Esophagus muscularis mucosa (tissue), 4 donors: ENCODE measurements around the gene HTRA2. TPM values are rescaled to one million over a fixed set of nuclear protein-coding genes. Genes with fewer than 3 reads are reported as not detected.

Experiments used
- DNase-seq: peaks from one replicate; pipeline ENCODE4 v3.0.0-alpha.2; 2017; ENCODE audit errors: extremely low spot score
- H3K27ac ChIP-seq, 4 donors: fragments of 200-600 bp; sonication (generic); replicated peaks in 1 of 4; 1 replicate in 3 of 4; 2 replicates in 1 of 4; pipeline ENCODE4 v1.5.1; 2016 to 2019; ENCODE audit warnings: mild to moderate bottlenecking in 1 of 4
- H3K27me3 ChIP-seq, 4 donors: fragments of 200-600 bp; sonication (generic); one replicate each; pipeline versions ENCODE4 v1.5.1 to v1.6.0; 2016 to 2019
- H3K36me3 ChIP-seq, 4 donors: fragments of 200-600 bp; sonication (generic); one replicate each; pipeline ENCODE4 v1.5.1; 2016 to 2019
- H3K4me1 ChIP-seq, 4 donors: fragments of 200-600 bp; sonication (generic); one replicate each; pipeline ENCODE4 v1.5.1; 2016 to 2019
- H3K4me3 ChIP-seq, 4 donors: fragments of 200-600 bp; sonication (generic); 1 replicate in 2 of 4; 2 replicates in 2 of 4; pipeline ENCODE4 v1.5.1; 2016 to 2019; ENCODE audit warnings: mild to moderate bottlenecking in 4 of 4, moderate library complexity in 1 of 4
- H3K9me3 ChIP-seq, 4 donors: fragments of 200-600 bp; sonication (generic); 1 replicate in 3 of 4; 2 replicates in 1 of 4; pipeline ENCODE4 v1.5.1; 2016 to 2019
- EP300 ChIP-seq: sonication (generic); formaldehyde crosslinking; IDR thresholded peaks from one replicate; pipeline ENCODE4 v1.6.1; 2017; ENCODE audit warnings: antibody characterized with exemption
- POLR2A ChIP-seq: fragments of 450-650 bp; IDR thresholded peaks from one replicate; pipeline ENCODE4 v1.6.1; 2017; ENCODE audit warnings: antibody characterized with exemption, moderate library complexity, mild to moderate bottlenecking, low read depth
- POLR2AphosphoS5 ChIP-seq, 2 donors: sonication (generic); formaldehyde crosslinking; IDR thresholded peaks; one replicate each; pipeline ENCODE4 v1.6.1; 2017; ENCODE audit warnings: antibody characterized with exemption in 2 of 2
- WGBS: methylation state at CpG from one replicate; pipeline ENCODE4 v1.1.5; 2018; 5-methylcytosine and 5-hydroxymethylcytosine counted together
- intact Hi-C: fragments of 100-400 bp; cut with DNase I; formaldehyde crosslinking; loops from one replicate; pipeline ENCODE4 v1.15.1; 2023
- total RNA-seq, 4 donors: library from RNA; depleted of rRNA; stranded (reverse); fragments of >200 nt; gene quantifications; one replicate each; pipeline versions ENCODE4 v1.1.0 to v1.2.1, GENCODE V29; 2016
- TF ChIP-seq, protein P1 (sequence below), 3 experiments: fragments of 200-600 bp in 2 of 3; fragments of 450-650 bp in 1 of 3; sonication (generic) in 2 of 3; IDR thresholded peaks; one replicate each; pipeline ENCODE4 v1.5.1; 2017 to 2019; ENCODE audit warnings: antibody characterized with exemption in 3 of 3, mild to moderate bottlenecking in 2 of 3, moderate library complexity in 1 of 3

Gene HTRA2
- total RNA-seq, 4 donors from 2014 or later, result 29.7 to 37.9 (median 31.9) TPM

DNA sequence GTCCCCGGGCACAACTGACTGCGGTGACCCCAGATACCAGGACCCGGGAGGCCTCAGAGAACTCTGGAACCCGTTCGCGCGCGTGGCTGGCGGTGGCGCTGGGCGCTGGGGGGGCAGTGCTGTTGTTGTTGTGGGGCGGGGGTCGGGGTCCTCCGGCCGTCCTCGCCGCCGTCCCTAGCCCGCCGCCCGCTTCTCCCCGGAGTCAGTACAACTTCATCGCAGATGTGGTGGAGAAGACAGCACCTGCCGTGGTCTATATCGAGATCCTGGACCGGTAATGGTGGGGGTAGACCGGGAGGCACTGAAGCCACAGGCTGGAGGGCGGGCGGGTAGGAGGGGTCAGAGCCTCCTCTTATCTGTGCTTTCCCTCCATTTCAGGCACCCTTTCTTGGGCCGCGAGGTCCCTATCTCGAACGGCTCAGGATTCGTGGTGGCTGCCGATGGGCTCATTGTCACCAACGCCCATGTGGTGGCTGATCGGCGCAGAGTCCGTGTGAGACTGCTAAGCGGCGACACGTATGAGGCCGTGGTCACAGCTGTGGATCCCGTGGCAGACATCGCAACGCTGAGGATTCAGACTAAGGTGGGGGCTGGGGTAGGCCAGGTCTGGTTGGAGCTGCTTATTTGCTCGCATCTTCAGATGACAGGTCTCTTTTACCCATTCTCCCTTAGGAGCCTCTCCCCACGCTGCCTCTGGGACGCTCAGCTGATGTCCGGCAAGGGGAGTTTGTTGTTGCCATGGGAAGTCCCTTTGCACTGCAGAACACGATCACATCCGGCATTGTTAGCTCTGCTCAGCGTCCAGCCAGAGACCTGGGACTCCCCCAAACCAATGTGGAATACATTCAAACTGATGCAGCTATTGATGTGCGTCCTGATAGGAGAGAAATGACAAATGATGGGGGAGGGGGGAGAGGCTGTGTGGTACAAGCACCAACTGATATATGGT, 780 bp downstream of the HTRA2 start:
- intact Hi-C loops, result no loop called here
- Histone ChIP-seq H3K27ac (peak overlapping the region; percentile 83 to 89 (median 87)), H3K36me3 (peaks cover 30 to 52% (median 47%) of the 10 kb centered on the region in 4 donors), H3K4me3 (peak overlapping the region; percentile 62 to 92 (median 86)), H3K27me3 (no peaks in the 10 kb centered on the region), H3K4me1 (peaks cover 24 to 42% (median 33%) of the 10 kb centered on the region in 4 donors), H3K9me3 (no peaks in the 10 kb centered on the region)
- 4% methylated on average over 25 of the region's 54 CpGs for WGBS
- no peak for DNase-seq
- peak in 1 of 2 donors; percentile 27 for TF ChIP-seq POLR2AphosphoS5 (IDR thresholded peaks at IDR 0.05)
- TF ChIP-seq, protein P1, sequence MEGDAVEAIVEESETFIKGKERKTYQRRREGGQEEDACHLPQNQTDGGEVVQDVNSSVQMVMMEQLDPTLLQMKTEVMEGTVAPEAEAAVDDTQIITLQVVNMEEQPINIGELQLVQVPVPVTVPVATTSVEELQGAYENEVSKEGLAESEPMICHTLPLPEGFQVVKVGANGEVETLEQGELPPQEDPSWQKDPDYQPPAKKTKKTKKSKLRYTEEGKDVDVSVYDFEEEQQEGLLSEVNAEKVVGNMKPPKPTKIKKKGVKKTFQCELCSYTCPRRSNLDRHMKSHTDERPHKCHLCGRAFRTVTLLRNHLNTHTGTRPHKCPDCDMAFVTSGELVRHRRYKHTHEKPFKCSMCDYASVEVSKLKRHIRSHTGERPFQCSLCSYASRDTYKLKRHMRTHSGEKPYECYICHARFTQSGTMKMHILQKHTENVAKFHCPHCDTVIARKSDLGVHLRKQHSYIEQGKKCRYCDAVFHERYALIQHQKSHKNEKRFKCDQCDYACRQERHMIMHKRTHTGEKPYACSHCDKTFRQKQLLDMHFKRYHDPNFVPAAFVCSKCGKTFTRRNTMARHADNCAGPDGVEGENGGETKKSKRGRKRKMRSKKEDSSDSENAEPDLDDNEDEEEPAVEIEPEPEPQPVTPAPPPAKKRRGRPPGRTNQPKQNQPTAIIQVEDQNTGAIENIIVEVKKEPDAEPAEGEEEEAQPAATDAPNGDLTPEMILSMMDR (IDR thresholded peaks at IDR 0.05), result no peak

DNA sequence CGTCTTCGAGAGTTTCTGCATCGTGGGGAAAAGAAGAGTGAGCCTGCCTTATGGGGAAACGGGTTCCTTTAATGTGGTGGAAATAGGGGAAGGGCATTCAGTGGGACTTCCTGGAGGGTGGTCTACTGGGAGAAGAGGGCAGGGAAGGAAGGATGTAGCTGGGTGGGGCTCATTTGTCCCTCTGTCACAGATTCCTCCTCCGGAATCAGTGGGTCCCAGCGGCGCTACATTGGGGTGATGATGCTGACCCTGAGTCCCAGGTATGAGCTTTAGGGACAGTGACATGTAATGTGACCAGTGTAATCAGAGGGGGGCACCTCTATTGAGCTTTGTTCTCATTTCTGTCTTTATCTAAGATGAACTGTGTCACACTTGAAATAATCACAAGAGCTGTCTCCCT, 1.9 kb downstream of the HTRA2 start:
- H3K4me1 ChIP-seq, result peaks cover 24 to 42% (median 33%) of the 10 kb centered on the region in 4 donors
- no peaks in the 10 kb centered on the region for H3K9me3 ChIP-seq
- peaks cover 22 to 40% (median 36%) of the 10 kb centered on the region in 4 donors for H3K36me3 ChIP-seq
- no peak for TF ChIP-seq POLR2AphosphoS5 (IDR thresholded peaks at IDR 0.05)
- TF ChIP-seq, protein P1 (IDR thresholded peaks at IDR 0.05), result no peak
- H3K4me3 ChIP-seq, result no peak overlapping the region
- H3K27me3 ChIP-seq, result no peaks in the 10 kb centered on the region
- intact Hi-C loops, result no loop called here
- no peak overlapping the region for H3K27ac ChIP-seq
- whole genome bisulfite sequencing, result 81% methylated on average over 7 of the region's 7 CpGs
- DNase-seq, result no peak

DNA sequence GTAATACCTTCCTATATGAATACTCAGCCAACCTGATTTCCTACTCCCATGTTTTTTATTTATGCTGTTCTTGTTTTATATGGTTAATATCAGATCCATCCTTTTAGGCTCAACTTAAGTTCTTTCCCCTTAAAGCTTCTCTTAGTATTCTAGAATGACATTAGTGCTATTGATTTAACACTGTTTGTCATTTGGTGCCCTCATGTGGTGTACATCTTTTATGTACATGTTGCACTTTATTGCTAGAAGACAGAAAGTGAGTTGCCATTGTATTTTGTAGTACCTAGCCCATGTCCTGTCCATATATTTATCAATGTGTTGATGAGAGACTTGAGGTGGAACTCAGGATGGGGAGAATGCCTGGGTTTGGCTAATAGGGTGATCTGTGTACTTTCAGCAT, 2.5 kb downstream of the HTRA2 start:
- Histone ChIP-seq H3K36me3 (peaks cover 17 to 35% (median 30%) of the 10 kb centered on the region in 4 donors), H3K4me1 (peaks cover 24 to 40% (median 33%) of the 10 kb centered on the region in 4 donors), H3K9me3 (no peaks in the 10 kb centered on the region), H3K27ac (no peak overlapping the region), H3K27me3 (no peaks in the 10 kb centered on the region), H3K4me3 (no peak overlapping the region)
- TF ChIP-seq EP300 (no peak), POLR2A (no peak), POLR2AphosphoS5 (IDR thresholded peaks at IDR 0.05) (no peak)
- TF ChIP-seq, protein P1 (IDR thresholded peaks at IDR 0.05), result no peak
- intact Hi-C loops, result no loop called here
- DNase-seq, result no peak

DNA sequence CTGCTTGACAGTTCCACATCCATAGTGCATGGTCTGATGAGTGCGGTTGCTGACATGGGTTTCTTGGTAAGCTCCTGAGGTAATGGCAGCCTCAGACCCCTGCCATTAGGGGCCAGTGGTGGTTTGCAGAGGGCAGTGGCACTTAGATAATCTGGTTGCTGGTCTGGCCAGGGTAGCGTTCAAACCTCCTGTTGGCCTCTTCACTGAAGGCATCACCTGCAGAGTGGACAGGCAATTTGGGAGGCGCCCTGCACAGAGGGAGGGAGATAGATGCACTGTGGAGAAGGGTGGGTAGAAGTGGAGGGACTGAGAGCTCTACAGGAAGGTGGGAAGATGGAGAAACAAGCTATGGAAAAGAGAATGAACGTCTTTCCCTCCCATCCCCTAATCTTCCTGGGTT, 3.7 kb downstream of the HTRA2 start:
- Histone ChIP-seq H3K9me3 (no peaks in the 10 kb centered on the region), H3K36me3 (peaks cover 7 to 23% (median 19%) of the 10 kb centered on the region in 4 donors), H3K27me3 (no peaks in the 10 kb centered on the region), H3K4me1 (peaks cover 15 to 27% (median 23%) of the 10 kb centered on the region in 4 donors), H3K4me3 (no peak overlapping the region), H3K27ac (no peak overlapping the region)
- 87% methylated on average over 4 of the region's 4 CpGs for WGBS
- DNase-seq, result no peak
- intact Hi-C loops, result no loop called here
- TF ChIP-seq EP300 (no peak), POLR2A (no peak), POLR2AphosphoS5 (IDR thresholded peaks at IDR 0.05) (no peak)
- TF ChIP-seq, protein P1 (IDR thresholded peaks at IDR 0.05), result no peak
